HG03097 (cell line): ENCODE data around the gene AQP4.

Experiments
- ATAC-seq: cut with Tn5 transposase; IDR thresholded peaks from one replicate; pipeline ENCODE4 v1.9.1; 2021; ENCODE audit not compliant: unreplicated experiment, low FRiP score

The AQP4 gene

GRCh38 chr18:26865557-26865956 lies at the start of gene AQP4:
Gene AQP4, minus strand, starts transcription at chr18:26865707. Its CDS starts 18 bp downstream, at chr18:26865689.
- no peak for ATAC-seq

GRCh38 chr18:26911840-26912239 lies 46.3 kb upstream of the AQP4 start:
- no peak for ATAC-seq

- no peak for ATAC-seq
Measured at GRCh38 chr18:26909599-26910290, 44.2 kb upstream of the AQP4 start.

- no peak for ATAC-seq
Measured at GRCh38 chr18:26908906-26909305, 43.4 kb upstream of the AQP4 start.

DNA sequence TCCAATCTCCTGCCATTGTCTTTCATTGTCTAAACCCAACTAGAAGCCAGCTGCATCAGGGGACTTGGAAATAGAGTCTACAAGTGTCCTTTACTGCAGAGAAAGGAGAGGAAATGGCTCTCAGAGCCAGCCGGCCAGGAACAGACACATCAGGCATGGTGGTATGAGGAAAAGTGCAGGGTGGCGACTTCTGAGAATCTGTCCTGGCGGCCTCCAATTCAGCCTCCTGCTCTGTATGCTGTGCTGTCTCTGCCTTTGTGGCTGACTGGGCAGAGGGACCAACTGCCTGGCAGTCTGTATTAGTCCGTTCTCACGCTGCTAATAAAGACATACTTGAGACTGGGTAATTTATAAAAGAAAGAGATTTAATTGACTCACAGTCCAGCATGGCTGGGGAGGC lies 36.8 kb upstream of the AQP4 start:
- ATAC-seq: no peak

DNA sequence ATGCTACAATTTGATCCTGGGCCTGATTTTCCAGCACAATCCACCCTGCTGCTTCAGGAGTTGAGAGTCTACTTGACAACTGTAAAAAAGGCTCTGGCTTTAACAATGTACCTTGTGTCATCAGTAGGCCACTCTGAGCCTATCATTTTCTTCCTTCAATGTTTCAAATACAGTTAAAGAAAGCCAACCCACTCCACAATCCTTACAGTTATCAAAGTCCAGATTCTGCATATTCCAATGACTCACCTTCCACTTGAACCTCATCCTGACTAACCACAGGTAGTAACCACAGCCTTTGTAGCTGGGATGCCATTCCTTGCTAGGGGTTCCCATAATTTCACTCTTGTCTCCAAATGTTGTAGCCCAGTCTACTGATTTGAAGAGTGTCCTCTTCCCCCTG lies 35.5 kb upstream of the AQP4 start:
- ATAC-seq: no peak

DNA sequence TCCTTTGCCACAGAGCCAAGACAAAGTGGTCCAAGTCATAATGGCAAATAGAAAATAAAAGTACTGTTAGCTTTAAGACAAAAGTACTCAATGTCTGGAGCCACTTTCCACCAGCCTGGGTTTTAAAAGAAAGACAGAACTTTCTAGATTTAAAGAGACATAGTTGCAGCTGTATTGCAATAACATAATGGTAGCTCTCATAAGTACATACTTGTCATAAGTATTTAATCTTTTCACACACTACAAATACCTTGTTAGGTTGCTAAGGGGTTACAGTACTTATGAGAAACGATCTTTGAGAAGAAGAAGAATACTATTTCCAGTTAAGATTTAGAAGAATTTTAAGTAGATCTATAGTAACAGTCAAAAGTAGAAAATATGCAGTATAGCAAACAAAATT lies 28.9 kb upstream of the AQP4 start:
- ATAC-seq: no peak

GRCh38 chr18:26893996-26894395 lies 28.5 kb upstream of the AQP4 start:
- no peak for ATAC-seq

GRCh38 chr18:26888259-26888658 lies 22.8 kb upstream of the AQP4 start:
- no peak for ATAC-seq

GRCh38 chr18:26875040-26875654 lies 9.6 kb upstream of the AQP4 start:
- ATAC-seq: no peak

DNA sequence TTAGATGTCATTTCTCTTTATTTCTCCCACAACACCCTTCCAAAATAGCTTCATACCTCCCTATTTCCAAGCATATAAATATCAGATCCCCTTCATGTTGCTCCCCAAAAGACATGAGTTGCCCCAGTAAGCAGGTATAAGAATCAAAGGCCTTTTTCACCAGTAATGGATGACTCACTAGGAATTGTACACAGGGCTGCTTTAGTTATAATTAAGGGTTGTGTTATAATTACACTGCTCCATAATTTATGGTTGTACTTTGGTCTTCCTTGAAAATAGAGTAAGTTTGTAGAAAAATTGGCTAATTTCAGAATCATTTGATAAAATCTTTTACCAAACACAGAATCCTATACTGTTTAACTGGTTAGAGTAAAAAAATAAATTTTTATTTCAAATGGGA lies 8.8 kb upstream of the AQP4 start:
- ATAC-seq: no peak

DNA sequence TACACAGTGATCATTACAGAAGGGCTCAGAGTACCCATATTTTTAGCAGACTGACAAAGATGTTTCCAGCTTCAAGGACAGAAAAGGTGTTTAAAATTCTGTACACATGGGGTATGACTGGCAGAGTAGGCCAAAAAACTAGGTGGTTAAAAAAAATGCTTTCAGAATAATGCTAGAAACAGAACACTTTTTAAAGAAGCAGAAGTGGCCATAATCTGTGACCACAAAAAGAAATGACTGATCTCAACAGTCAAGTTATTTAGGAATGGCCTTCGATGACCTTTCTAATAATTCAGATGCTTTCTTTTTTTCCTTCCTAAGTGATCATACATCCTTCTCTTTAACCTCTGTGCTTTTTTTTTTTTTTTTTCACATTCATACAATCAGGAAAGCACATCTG lies 4.1 kb upstream of the AQP4 start:
- no peak for ATAC-seq

DNA sequence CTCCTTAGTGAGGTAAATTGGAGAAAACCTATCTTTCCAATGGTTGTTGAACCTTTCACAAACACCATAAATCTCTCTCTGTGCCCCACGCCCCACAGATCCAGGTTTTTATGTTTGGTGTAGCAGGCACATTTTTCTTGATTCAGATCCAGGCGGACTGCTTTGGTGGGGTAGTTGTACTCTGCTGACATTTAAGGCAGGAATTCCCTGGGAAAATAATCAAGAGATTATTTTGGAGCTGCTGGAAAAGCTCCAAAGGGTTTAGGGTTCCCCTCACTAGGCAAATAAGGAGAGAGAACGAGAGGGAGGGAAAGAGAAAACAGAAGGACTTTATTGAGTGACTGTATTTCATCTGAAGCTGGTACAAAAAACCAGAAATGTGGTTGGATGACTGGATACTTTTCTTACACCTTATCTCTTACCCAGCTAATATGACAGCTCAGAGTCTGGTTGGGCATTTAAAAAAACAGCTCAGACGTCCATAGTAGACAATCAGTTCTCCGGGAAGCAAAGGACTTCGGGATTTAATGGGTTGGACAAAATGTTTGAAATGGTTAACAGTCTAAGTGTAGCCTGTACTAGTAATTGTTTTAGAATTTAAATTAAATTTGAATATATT lies 3.6 kb upstream of the AQP4 start:
- no peak for ATAC-seq

GRCh38 chr18:26867471-26867870 lies 2.0 kb upstream of the AQP4 start:
- no peak for ATAC-seq

DNA sequence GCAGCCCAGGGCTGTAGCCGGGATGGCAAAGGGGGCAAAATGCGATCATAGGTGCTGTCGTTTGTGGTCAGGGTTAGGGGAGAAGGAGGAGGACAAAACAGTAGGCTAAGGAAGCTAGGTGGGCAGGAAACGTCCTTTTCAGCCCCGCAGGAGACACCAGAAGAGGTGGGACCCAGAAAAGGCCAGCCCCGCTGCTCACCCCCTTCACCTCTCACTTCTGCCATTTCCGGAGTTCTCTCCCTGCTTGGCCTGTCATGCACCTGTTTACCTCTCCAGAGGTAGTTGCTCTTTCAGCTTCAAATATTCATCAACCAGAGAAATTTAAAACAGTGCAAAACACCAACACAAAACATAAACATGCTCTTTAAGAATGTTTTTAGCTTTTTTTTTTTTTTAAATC lies 849 bp downstream of the AQP4 start:
- no peak for ATAC-seq

DNA sequence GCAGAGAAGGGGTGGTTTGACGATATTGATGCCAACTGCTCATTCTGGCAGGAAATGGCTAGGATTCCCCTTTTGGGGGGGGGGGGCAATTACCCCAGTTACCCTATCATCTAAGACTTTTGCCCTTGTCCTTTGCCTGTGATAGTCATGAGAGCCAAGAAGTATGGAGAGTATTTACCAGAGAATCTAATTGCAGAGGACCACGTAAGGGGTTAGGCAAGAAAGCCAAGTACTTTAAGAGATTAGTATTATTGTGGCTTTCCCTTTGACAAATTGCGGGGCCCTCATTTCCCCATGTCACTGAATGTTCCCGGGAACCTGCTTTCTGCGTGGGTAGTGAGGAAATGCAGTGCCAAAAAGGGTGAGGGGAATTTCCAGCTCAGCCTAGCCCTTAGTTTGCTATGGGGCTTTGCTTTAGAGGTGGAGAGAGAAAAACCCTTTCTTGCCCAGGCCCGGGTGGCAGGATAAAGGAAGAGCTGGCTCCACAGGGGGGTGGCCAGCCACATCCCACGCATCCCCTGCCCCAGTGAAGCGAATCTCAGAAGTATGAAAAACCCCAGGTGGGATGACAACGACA lies 1.5 kb downstream of the AQP4 start:
- no peak for ATAC-seq

DNA sequence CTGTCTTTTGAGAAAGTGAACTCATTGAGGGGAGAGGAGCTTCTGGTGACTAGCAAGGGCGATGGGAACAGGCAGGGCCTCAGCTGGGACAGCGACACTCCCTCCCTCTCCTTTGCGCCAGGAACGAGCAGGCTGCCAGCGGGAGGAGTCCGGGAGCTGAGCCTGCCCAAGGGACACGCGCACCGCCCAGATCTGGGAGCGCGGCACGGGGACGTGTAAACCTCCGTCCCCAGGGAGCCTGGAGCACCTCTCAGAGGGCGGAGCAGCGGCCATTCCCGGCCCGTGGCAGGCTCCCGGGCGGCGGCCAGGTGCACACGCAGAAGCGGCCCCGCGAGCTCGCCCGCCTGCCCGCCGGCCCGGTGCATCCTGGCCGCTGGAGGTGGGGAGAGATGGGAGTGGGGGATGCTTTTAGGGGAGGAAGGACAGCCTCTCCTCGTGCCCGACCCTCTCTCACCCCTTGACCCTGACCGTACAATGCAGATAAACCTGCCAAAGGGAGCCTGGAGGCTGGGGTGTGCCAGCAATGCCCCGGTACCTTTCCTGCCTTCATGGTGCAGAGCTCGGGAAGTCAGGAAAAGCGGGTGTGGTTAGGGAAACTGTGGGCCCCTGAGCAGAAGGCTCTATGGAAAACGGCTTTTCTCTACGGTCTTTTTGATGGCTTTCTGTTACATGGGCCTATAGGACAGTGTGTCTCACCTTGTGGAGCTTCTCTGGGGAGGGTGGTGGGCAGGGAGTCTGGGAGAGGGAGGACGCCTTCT lies 2.2 kb downstream of the AQP4 start:
- ATAC-seq: no peak

DNA sequence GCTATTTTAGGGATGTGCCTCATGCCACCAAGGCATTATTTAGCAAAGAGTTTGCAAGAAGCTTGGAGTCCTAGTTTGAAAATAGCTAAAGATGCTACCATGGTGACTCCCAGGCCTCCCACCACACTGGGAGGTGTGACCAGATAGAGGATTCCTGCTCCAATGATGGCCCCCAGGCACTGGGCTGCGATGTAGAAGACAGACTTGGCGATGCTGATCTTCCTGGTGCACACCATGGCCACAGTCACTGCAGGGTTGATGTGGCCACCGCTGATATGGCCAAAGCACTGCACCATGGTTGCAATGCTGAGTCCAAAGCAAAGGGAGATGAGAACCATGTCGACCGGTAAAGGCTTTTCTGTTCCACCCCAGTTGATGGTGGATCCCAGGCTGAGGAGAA lies 3.4 kb downstream of the AQP4 start:
- no peak for ATAC-seq

- no peak for ATAC-seq
Measured at GRCh38 chr18:26854292-26854881, 11.1 kb downstream of the AQP4 start.

GRCh38 chr18:26853401-26853800 lies 12.1 kb downstream of the AQP4 start:
- ATAC-seq: no peak

DNA sequence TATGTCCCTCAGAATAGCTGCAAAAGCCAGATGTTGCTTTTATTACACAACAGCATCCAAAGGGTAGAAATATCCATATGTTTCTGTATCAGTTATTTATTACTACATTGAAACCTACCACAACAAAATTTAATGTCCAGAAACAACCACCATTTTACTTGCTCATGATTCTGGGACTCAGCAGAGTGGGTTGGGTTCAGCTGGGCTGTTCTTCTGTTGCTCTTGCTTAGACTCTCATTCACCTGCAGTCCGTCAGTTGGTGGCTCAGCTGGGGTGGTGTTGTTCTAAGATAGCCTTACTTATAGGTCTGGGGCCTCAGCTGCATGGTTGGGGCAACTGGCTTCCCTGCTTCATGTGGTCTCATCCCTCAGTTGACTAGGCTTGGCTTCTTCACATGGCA lies 21.7 kb downstream of the AQP4 start:
- no peak for ATAC-seq
